Lower leg skin (tissue), 3 donors: ENCODE results near the gene CALN1.

ENCODE experiments used
- CTCF ChIP-seq, 3 donors: fragments of 450-650 bp; IDR thresholded peaks; one replicate each; pipeline ENCODE4 v1.5.1; 2016; ENCODE audit warnings: antibody characterized with exemption in 3 of 3, mild to moderate bottlenecking in 3 of 3, moderate library complexity in 2 of 3
- POLR2A ChIP-seq, 2 donors: fragments of 450-650 bp; IDR thresholded peaks; one replicate each; pipeline ENCODE4 v1.6.1; 2016 to 2017; ENCODE audit warnings: antibody characterized with exemption in 2 of 2, mild to moderate bottlenecking in 1 of 2, moderate library complexity in 1 of 2

GRCh38 chr7:71925663-71926062 lies 486.5 kb downstream of the CALN1 start:
- TF ChIP-seq CTCF (IDR thresholded peaks at IDR 0.05) (no peak), POLR2A (IDR thresholded peaks at IDR 0.05) (no peak)
